ENCODE results near the gene CTXND1.
A peak's percentile ranks its signal among the peaks of the same experiment; 100 is the strongest.

The CTXND1 gene

DNA sequence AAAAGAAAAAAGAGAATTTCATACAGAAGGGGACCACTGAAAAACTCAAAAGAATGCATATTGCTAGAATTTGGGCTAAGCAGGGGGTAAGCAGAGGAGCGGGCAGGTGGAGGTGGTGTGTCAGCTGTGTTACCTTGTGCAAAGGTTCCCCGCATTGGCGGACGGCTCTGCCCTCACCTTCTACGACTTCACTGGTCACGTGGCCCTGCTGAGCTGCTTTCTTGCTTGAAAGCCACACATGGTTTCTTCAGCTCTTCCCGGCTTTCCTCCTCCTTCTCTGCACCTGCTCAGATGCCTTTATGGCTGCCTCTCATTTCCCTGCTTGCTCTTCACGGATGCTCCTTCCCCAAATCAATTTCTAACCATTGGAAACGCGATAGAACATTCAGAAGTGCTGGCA, 68.7 kb downstream of the CTXND1 start:
- DNase-seq (ENCODE audit: low read depth in 3 of 3): no peak

DNA sequence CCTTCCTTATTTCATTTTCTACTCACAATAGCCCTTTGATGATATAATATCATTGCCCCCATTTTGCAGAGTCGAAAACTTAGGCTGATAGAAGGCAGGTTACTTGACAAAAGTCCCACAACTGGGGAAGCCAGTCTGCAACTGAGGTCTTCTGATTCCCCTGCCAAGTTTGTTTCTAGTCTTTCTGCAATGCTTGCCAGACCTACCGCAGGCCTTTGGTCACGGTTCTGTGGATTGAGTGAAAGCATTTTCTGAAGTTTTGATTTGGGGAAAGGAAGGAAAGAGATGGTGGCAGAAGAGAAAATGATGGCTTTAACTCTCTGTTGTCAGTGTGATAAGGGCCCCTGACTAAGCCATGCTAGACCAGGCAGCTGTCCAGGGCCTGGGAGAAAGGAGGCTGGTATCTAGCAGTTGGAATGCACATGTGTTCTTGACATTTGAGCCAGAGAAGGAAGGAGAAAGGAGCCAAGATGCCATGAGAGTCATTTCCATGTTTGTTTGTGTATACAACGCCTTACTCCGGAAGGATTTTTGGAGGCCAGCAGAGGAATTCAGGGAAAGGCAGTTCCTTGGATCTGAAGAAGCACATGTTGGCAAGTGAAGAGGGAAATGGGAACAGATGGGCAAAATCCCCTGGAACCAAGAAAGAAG, 69.3 kb downstream of the CTXND1 start:
- DNase-seq (ENCODE audit: low read depth in 3 of 3): no peak

DNA sequence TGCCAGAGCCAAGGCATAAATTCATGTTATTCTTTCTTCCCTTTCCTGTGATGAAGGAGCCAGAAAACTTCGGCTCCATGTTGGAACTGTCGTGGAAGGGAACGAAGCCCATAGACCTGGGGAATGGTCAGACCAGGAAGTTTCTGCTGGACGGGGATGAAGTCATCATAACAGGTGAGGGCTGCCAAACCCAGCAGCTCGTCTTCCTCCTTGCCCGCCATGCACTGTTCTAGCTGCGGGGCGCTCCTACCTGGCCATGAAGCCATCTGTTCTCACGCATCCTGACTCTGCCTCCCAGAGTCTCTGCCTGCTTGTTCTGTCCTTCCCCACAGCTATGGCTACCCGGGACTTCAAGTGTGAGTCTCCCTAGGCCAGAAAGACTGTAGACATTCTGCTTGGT, 71.0 kb downstream of the CTXND1 start:
- no peak for DNase-seq (ENCODE audit: low read depth in 3 of 3)

DNA sequence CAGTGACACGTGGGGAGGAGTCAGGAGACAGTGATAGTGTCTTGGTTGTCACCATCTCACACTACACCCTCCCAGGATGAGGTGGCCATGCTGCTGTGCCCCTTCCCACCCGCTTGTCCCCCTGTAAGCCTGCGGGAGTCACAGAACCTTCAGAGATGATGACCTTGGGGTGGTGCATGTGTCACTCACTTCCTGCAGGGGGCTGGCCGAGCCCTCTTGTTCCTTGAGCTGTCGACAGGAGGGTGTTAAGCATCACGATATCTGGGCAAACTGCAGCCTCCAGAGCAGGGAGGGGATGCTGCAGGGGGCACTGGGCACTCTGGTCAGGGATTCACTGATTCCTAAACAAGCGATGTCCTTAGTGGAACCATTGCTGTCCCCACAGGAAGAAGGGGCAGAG, 71.5 kb downstream of the CTXND1 start:
- DNase-seq (ENCODE audit: low read depth in 3 of 3): no peak

DNA sequence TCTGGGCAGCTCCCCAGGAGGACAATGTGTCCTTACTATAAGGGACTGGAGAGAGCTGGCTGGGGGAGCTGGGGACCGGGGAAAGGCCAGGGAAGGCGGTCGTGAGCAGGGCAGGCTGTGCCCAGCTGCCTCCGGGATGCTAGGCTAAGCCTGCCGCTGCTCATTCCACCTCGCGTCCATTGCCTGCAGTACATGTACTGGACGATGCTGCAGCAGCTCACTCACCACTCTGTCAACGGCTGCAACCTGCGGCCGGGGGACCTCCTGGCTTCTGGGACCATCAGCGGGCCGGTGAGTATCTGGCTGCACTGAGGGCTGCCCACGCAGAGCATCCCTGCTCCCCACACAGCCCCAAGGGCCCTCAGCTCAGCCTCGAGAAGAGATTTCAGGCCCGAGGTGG, 72.1 kb downstream of the CTXND1 start:
- no peak for DNase-seq (ENCODE audit: low read depth in 3 of 3)

DNA sequence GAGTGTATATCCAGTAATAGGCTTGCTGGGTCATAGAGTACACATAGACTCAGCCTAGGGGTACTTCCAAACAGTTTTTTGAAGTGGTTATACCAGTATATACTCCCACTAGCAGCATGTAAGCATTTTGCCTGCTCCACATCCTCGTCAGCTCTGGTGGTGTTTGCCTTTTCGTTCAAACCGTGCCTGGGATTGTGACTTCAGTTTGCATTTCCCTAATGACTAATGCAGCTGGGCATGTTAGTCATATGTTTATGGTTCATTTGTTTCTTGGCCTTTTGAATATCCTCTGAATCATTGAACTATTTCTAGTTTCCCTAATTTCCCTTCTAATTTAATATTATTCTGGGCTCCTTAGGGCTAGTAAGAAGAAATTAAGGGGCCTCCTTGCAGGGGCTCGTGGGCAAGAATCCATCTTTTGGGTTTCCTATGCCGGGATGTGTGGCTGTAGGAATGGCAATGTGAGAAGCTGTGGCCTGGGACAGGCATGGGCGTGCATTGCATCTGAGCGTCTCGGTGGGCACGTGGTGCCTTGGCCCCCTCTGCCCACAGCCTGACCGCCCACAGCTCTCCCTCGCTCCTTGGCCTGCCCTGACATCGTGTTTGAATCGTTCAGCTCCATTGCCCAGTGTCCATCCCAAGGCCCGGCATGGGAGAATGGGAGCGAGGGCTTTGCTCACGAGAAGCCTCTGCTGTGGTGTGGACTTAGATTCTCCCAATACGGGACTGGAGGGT, 72.8 kb downstream of the CTXND1 start:
- DNase-seq (ENCODE audit: low read depth in 3 of 3): no peak

- DNase-seq (ENCODE audit: low read depth in 3 of 3): no peak
These were observed 74.9 kb downstream of the CTXND1 start for GRCh38 chr15:80177156-80177555.

- no peak for DNase-seq (ENCODE audit: low read depth in 3 of 3)
These were observed 75.6 kb downstream of the CTXND1 start for GRCh38 chr15:80176443-80176842.

- no peak for DNase-seq (ENCODE audit: low read depth in 3 of 3)
These were observed 76.6 kb downstream of the CTXND1 start for GRCh38 chr15:80175436-80175835.

- no peak for DNase-seq (ENCODE audit: low read depth in 3 of 3)
These were observed 77.8 kb downstream of the CTXND1 start for GRCh38 chr15:80174017-80174746.

- peak; percentile 26 to 42 (median 32) for DNase-seq (ENCODE audit: low read depth in 3 of 3)
These were observed 78.8 kb downstream of the CTXND1 start for GRCh38 chr15:80173022-80173759.

DNA sequence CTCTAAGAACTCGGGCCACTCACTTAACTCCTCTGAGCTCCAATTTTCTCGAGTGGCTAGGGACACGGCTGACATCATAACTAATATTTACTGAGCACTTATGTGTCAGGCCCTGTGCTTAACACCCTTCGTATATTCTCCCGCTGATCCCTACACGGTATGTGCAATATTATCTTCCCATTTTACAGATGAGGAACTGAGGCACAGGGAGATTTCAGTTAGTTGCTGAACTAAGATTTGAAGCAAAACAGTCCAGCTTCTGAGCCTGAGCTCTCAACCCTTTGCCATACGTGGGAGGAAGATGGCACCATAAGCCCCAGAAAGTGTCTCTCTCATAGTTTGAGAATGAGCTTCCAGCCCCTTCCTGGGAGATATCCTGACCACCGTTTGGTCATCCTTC, 79.6 kb downstream of the CTXND1 start:
- no peak for DNase-seq (ENCODE audit: low read depth in 3 of 3)

- DNase-seq (ENCODE audit: low read depth in 3 of 3): no peak
These were observed 80.2 kb downstream of the CTXND1 start for GRCh38 chr15:80171787-80172186.

DNA sequence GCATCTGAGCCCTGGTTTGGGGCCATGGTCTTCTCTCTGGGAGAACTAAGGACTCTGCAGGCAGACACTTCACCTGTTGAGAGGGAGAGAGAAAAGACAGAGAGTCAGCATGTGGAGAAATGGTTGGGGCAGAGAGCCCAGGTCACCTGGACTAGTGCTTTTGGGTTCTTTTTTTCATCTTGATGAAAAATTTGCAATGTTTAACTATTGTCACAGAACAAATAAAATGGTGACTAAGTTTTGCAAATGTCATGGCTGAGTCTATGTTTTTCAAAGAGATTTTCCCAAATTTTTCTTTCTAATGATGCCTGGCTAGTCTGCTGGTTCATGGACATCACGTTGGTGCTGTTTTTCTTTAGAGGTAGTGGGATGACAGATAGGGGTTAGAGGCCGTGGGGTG, 81.4 kb downstream of the CTXND1 start:
- no peak for DNase-seq (ENCODE audit: low read depth in 3 of 3)

GRCh38 chr15:80169768-80170357, 82.2 kb downstream of the CTXND1 start:
- no peak for DNase-seq (ENCODE audit: low read depth in 3 of 3)

- DNase-seq (ENCODE audit: low read depth in 3 of 3): no peak
These were observed 83.6 kb downstream of the CTXND1 start for GRCh38 chr15:80168421-80168820.

DNA sequence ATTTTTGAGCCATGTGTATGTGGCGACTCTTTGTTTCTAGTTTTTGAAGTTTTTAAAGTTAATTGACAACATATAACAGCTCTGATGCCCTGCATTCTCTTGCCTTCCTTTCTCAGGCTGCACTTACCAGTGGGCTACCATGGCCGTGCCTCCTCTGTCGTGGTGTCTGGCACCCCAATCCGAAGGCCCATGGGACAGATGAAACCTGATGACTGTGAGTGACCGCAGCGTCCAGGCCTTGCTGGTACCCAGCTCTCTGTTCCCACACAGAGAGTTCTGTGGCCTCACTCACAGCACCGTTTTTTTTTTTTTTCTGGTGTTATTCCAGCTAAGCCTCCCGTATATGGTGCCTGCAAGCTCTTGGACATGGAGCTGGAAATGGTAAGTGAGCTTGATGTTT, 84.1 kb downstream of the CTXND1 start:
- DNase-seq (ENCODE audit: low read depth in 3 of 3): no peak

- DNase-seq (ENCODE audit: low read depth in 3 of 3): no peak
These were observed 88.1 kb downstream of the CTXND1 start for GRCh38 chr15:80163897-80164296.

DNA sequence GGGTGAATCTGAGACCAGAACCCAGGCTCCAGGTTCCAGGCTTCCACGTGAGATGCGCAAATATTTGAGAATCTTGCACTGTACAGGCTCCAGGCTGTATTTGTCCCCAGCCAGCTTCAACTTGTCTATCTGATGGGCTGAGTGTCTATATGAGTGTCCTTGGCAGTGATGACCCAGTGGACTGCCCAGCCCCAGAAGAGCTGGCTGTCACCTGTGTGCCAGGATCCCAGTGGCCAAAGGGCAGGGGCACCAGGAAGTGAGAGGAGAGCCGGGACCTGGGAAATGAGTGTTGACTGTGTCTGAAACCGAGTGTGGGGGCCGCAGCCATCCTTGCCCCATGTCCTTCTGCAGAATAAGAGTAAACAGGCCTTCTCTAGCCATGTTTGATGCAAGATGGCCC, 88.8 kb downstream of the CTXND1 start:
- DNase-seq (ENCODE audit: low read depth in 3 of 3): no peak

DNA sequence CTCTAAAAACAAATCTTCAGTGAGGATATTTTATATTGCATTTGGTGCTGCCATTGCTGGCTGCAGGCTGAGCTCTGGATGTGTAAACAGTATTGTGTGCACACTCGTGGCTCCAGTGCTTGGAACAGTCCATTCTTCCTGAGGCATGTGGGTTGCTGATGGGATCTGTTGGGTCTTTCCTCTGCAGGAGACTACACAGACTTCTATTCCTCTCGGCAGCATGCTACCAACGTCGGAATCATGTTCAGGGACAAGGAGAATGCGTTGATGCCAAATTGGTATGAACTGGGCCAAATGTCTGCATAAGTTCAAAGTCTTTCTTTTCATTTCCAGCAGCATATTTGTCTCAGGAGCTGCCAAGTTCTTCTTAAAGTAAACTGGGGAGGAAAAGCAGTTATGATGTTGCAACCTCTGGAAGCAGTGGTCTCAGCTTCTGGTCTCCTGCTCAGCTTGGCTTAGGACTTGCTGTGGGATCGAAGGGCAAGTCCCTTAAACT, 89.9 kb downstream of the CTXND1 start:
- DNase-seq (ENCODE audit: low read depth in 3 of 3): no peak

GRCh38 chr15:80161468-80162016, 90.5 kb downstream of the CTXND1 start:
- DNase-seq (ENCODE audit: low read depth in 3 of 3): no peak
